B cell (primary cell): ENCODE results near the gene FAM184A. TPM values are rescaled to one million over a fixed set of nuclear protein-coding genes. Genes with fewer than 3 reads are reported as not detected.

Experiments
- ATAC-seq: fragments of 200-7000 bp; cut with Tn5 transposase; one replicate; pipeline ENCODE4 v1.10.0; 2021; ENCODE audit warnings: low read depth, mild to moderate bottlenecking, moderate number of reproducible peaks, moderate library complexity
- CTCF ChIA-PET: fragments of 350-600 bp; sonication (Branson Sonifier 250); formaldehyde crosslinking; loops from one replicate; lab custom pipeline; 2021; ENCODE audit warnings: antibody characterized with exemption, inconsistent platforms; lab: Charles Lee
- POLR2A ChIA-PET: fragments of 350-600 bp; sonication (Branson Sonifier 250); formaldehyde crosslinking; loops from one replicate; lab custom pipeline; 2021; ENCODE audit warnings: antibody characterized with exemption; lab: Charles Lee
- DNase-seq: peaks from one replicate; pipeline ENCODE4 v3.0.0; 2013
- H2AFZ ChIP-seq: 2 replicates; pipeline ENCODE4 v1.6.1; 2012; ENCODE audit warnings: mild to moderate bottlenecking, low read depth, low read length; ENCODE audit not compliant: insufficient read depth, poor library complexity, severe bottlenecking
- H3K27ac ChIP-seq, 2 donors: 1 replicate in 1 of 2; 2 replicates in 1 of 2; pipeline ENCODE4 v1.5.1; 2012 to 2013; ENCODE audit warnings: low read length in 2 of 2, mild to moderate bottlenecking in 2 of 2, moderate library complexity in 1 of 2
- H3K27me3 ChIP-seq, 4 experiments: fragments of 200-600 bp in 1 of 4; sonication (generic) in 1 of 4; replicated peaks in 1 of 4; 1 replicate in 2 of 4; 2 replicates in 2 of 4; pipeline versions ENCODE4 v1.6.1 to v1.7.0; 2013 to 2016; ENCODE audit warnings: low read length in 3 of 4, mild to moderate bottlenecking in 2 of 4, mixed read lengths in 1 of 4, moderate library complexity in 1 of 4; ENCODE audit not compliant: insufficient read depth in 4 of 4, control insufficient read depth in 3 of 4; ENCODE audit errors: control extremely low read depth in 1 of 4
- H3K36me3 ChIP-seq, 2 experiments: replicated peaks in 1 of 2; 1 replicate in 1 of 2; 2 replicates in 1 of 2; pipeline versions ENCODE4 v1.6.1 to v1.7.1; 2013; ENCODE audit warnings: low read length in 1 of 2; ENCODE audit not compliant: insufficient read depth in 2 of 2, control insufficient read depth in 1 of 2; ENCODE audit errors: control extremely low read depth in 1 of 2, extremely low read depth in 1 of 2
- H3K4me1 ChIP-seq, 2 donors: fragments of 200-600 bp in 1 of 2; sonication (generic) in 1 of 2; 1 replicate in 1 of 2; 2 replicates in 1 of 2; pipeline versions ENCODE4 v1.5.1 to v1.6.1; 2013 to 2017; ENCODE audit warnings: low read length in 2 of 2; ENCODE audit not compliant: control insufficient read depth in 2 of 2, insufficient read depth in 2 of 2
- H3K4me2 ChIP-seq: replicated peaks from 2 replicates; pipeline ENCODE3; 2012; ENCODE audit warnings: mild to moderate bottlenecking, low read depth, low read length; ENCODE audit not compliant: poor library complexity, severe bottlenecking
- H3K4me3 ChIP-seq, 5 experiments: fragments of 200-600 bp in 1 of 5; sonication (generic) in 1 of 5; 1 replicate in 3 of 5; 2 replicates in 2 of 5; pipeline versions ENCODE4 v1.5.1 to v1.7.0; 2011 to 2016; ENCODE audit warnings: low read length in 4 of 5, mild to moderate bottlenecking in 4 of 5, low read depth in 2 of 5, control low read depth in 1 of 5, moderate library complexity in 1 of 5; ENCODE audit not compliant: insufficient read depth in 1 of 5; ENCODE audit errors: control extremely low read depth in 1 of 5, extremely low read depth in 1 of 5
- H3K79me2 ChIP-seq: fragments of 200-600 bp; sonication (generic); one replicate; pipeline ENCODE4 v1.6.0; 2016; ENCODE audit warnings: low read length; ENCODE audit not compliant: control insufficient read depth, insufficient read depth
- H3K9ac ChIP-seq: fragments of 200-600 bp; sonication (generic); 2 replicates; pipeline ENCODE4 v1.6.1; 2017; ENCODE audit warnings: mild to moderate bottlenecking, low read length, moderate library complexity
- H3K9me3 ChIP-seq, 3 donors: one replicate each; pipeline versions ENCODE4 v1.6.1 to v1.7.1; 2013; ENCODE audit warnings: low read length in 2 of 3; ENCODE audit not compliant: control insufficient read depth in 2 of 3, insufficient read depth in 1 of 3; ENCODE audit errors: control extremely low read depth in 1 of 3
- H4K20me1 ChIP-seq: 2 replicates; pipeline ENCODE4 v1.6.0; 2012; ENCODE audit warnings: mild to moderate bottlenecking, low read length; ENCODE audit not compliant: insufficient read depth, control insufficient read depth, poor library complexity, severe bottlenecking
- H3K27ac Mint-ChIP-seq: one replicate; pipeline ENCODE4 v1.8.0; 2021; ENCODE audit warnings: mixed read lengths
- H3K27me3 Mint-ChIP-seq: one replicate; pipeline ENCODE4 v1.8.0; 2021; ENCODE audit warnings: mixed read lengths
- H3K4me1 Mint-ChIP-seq: one replicate; pipeline ENCODE4 v1.8.0; 2021; ENCODE audit warnings: mixed read lengths
- H3K4me3 Mint-ChIP-seq: one replicate; pipeline ENCODE4 v1.8.0; 2021; ENCODE audit warnings: mixed read lengths
- H3K9me3 Mint-ChIP-seq: one replicate; pipeline ENCODE4 v1.8.0; 2022; ENCODE audit warnings: mixed read lengths; ENCODE audit not compliant: insufficient read depth
- EZH2 ChIP-seq: IDR thresholded peaks from 2 replicates; pipeline ENCODE4 v1.6.1; 2012; ENCODE audit warnings: borderline replicate concordance, low read depth, mild to moderate bottlenecking, moderate library complexity, low read length; ENCODE audit not compliant: insufficient read depth, poor library complexity, severe bottlenecking
- WGBS: methylation state at CpG from one replicate; pipeline ENCODE4 v1.1.5; 2013; ENCODE audit warnings: missing lambda C conversion rate; ENCODE audit not compliant: insufficient coverage; 5-methylcytosine and 5-hydroxymethylcytosine counted together
- intact Hi-C: fragments of 100-400 bp; cut with micrococcal nuclease; formaldehyde crosslinking; loops from one replicate; pipeline ENCODE4 v1.10.0; 2022
- polyA plus RNA-seq: library from polyadenylated mRNA; depleted of rRNA; stranded (reverse); fragments of >200 nt; gene quantifications from 2 replicates; pipeline ENCODE4 v1.2.3, GENCODE V29; 2012
- total RNA-seq, 2 donors: library from RNA; stranded (reverse); fragments of 120-200 nt in 1 of 2; gene quantifications; 1 replicate in 1 of 2; 2 replicates in 1 of 2; pipeline versions ENCODE4 v1.2.3 to v1.2.4, GENCODE V29; 2013 to 2022
- TF ChIP-seq, protein P1 (sequence below): fragments of 200-600 bp; IDR thresholded peaks from one replicate; pipeline ENCODE4 v1.8.0; 2022; ENCODE audit warnings: antibody characterized with exemption, mild to moderate bottlenecking

Gene FAM184A
- total and polyA plus RNA-seq, 2 donors (not counting 1 experiment from before 2014, with no cell fraction given), result 0.07 to 0.54 TPM

DNA sequence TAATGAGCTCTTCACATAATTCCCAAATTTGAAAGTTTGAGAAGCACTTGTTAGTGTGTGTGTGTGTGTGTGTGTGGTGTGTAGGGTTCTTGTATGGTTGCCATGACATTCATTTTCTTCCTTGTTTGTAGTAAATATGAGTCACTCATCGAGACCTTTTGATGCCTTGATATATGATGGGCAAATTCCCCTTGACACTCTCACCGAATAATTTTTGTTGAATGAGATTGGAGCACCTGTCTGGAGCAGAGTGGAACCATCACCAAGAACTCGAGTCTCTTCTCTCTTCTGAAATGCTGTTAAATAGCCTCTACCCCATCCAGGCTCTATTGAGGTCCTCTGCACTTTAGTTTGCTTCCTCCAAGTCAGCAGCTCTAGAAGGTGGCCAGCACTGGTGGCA lies 29.6 kb upstream of the FAM184A start:
- Histone ChIP-seq H3K4me3 (no peak overlapping the region), H3K4me2 (no peak overlapping the region), H3K9me3 (no peaks in the 10 kb centered on the region), H4K20me1 (no peaks in the 10 kb centered on the region), H2AFZ (no peak overlapping the region), H3K27me3 (peaks cover 0 to 2% (median 0%) of the 10 kb centered on the region in 4 experiments), H3K36me3 (no peaks in the 10 kb centered on the region), H3K9ac (no peak overlapping the region), H3K4me1 (no peaks in the 10 kb centered on the region), H3K79me2 (no peaks in the 10 kb centered on the region), H3K27ac (no peak overlapping the region)
- H3K4me3 Mint-ChIP-seq, result no peak overlapping the region
- DNase-seq (no peak), ATAC-seq (no peak)
- no peak for TF ChIP-seq EZH2
- TF ChIP-seq, protein P1, sequence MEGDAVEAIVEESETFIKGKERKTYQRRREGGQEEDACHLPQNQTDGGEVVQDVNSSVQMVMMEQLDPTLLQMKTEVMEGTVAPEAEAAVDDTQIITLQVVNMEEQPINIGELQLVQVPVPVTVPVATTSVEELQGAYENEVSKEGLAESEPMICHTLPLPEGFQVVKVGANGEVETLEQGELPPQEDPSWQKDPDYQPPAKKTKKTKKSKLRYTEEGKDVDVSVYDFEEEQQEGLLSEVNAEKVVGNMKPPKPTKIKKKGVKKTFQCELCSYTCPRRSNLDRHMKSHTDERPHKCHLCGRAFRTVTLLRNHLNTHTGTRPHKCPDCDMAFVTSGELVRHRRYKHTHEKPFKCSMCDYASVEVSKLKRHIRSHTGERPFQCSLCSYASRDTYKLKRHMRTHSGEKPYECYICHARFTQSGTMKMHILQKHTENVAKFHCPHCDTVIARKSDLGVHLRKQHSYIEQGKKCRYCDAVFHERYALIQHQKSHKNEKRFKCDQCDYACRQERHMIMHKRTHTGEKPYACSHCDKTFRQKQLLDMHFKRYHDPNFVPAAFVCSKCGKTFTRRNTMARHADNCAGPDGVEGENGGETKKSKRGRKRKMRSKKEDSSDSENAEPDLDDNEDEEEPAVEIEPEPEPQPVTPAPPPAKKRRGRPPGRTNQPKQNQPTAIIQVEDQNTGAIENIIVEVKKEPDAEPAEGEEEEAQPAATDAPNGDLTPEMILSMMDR, result no peak
- no peak overlapping the region for H3K27ac Mint-ChIP-seq
- WGBS, result 50% methylated on average over 1 of the region's 3 CpGs
- intact Hi-C loops, result no loop called here
- no peaks in the 10 kb centered on the region for H3K9me3 Mint-ChIP-seq
- peaks cover 10% of the 10 kb centered on the region for H3K27me3 Mint-ChIP-seq
- peaks cover 8% of the 10 kb centered on the region for H3K4me1 Mint-ChIP-seq
- ChIA-PET CTCF (interaction anchor here (2.2 kb wide), 1 partner anchor 1132 kb away, joined by 4 read pairs; no protein-coding TSS in a partner anchor), POLR2A (no interaction called here)

DNA sequence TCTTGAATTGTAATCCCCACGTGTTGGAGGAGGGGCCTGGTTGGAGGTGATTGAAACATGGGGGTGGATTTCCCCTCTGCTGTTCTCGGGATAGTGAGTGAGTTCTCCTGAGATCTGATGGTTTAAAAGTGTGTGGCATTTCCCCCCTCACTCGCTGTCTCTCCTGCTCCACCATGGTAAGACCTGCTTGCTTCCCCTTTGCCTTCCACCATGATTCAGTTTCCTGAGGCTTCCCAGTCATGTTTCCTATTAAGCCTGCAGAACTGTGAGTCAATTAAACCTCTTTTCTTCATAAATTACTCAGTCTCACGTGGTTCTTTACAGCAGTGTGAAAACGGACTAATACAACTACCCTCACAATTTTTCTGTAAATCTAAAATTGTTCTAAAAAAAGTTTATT lies 26.8 kb upstream of the FAM184A start:
- no peaks in the 10 kb centered on the region for H3K4me1 ChIP-seq
- H3K79me2 ChIP-seq, result no peaks in the 10 kb centered on the region
- WGBS, result 67% methylated on average over 1 of the region's 5 CpGs
- H3K4me2 ChIP-seq, result no peak overlapping the region
- no peaks in the 10 kb centered on the region for H3K9me3 ChIP-seq
- CTCF ChIA-PET, result interaction anchor here (0.7 kb wide), 1 partner anchor 540 kb away, joined by 4 read pairs; no protein-coding TSS in a partner anchor
- Mint-ChIP-seq H3K4me1 (peaks cover 4% of the 10 kb centered on the region), H3K27me3 (peaks cover 10% of the 10 kb centered on the region), H3K27ac (no peak overlapping the region), H3K9me3 (no peaks in the 10 kb centered on the region), H3K4me3 (no peak overlapping the region)
- H2AFZ ChIP-seq, result no peak overlapping the region
- no peak for ATAC-seq
- H3K27ac ChIP-seq, result no peak overlapping the region
- H3K27me3 ChIP-seq, result peaks cover 0 to 2% (median 0%) of the 10 kb centered on the region in 4 experiments
- H4K20me1 ChIP-seq, result no peaks in the 10 kb centered on the region
- H3K36me3 ChIP-seq, result no peaks in the 10 kb centered on the region
- no peak for DNase-seq
- TF ChIP-seq, protein P1, result no peak
- TF ChIP-seq EZH2, result no peak
- no peak overlapping the region for H3K9ac ChIP-seq
- POLR2A ChIA-PET, result no interaction called here
- H3K4me3 ChIP-seq, result no peak overlapping the region
- intact Hi-C loops, result no loop called here
